WTC11 (cell line): ENCODE results near the gene TSLP. TPM values are rescaled to one million over a fixed set of nuclear protein-coding genes. Genes with fewer than 3 reads are reported as not detected.

Experiments
- ATAC-seq: fragments of 200-7000 bp; cut with Tn5 transposase; 2 replicates; pipeline ENCODE4 v1.10.0; 2021; ENCODE audit warnings: mild to moderate bottlenecking, moderate library complexity
- CTCF ChIA-PET: fragments of 300-600 bp; sonication (Branson Sonifier 250); formaldehyde crosslinking; loops from one replicate; lab custom pipeline; 2021; ENCODE audit warnings: antibody characterized with exemption; lab: Charles Lee
- POLR2A ChIA-PET: fragments of 350-600 bp; sonication (Branson Sonifier 250); formaldehyde crosslinking; loops from one replicate; lab custom pipeline; 2021; ENCODE audit warnings: antibody characterized with exemption; lab: Charles Lee
- DNase-seq: peaks from one replicate; pipeline ENCODE4 v3.0.0; 2021; ENCODE audit warnings: low spot score
- H3K27ac Mint-ChIP-seq: 2 replicates; pipeline ENCODE4 v1.8.0; 2021; ENCODE audit warnings: mixed read lengths
- H3K27me3 Mint-ChIP-seq: 2 replicates; pipeline ENCODE4 v1.8.0; 2021; ENCODE audit warnings: low read depth, mild to moderate bottlenecking, moderate library complexity, mixed read lengths
- H3K36me3 Mint-ChIP-seq: 2 replicates; pipeline ENCODE4 v1.8.0; 2021; ENCODE audit warnings: mixed read lengths
- H3K4me1 Mint-ChIP-seq: 2 replicates; pipeline ENCODE4 v1.8.0; 2022; ENCODE audit warnings: mixed read lengths
- H3K4me3 Mint-ChIP-seq: 2 replicates; pipeline ENCODE4 v1.8.0; 2021; ENCODE audit warnings: mild to moderate bottlenecking, moderate library complexity, mixed read lengths
- H3K9me3 Mint-ChIP-seq: 2 replicates; pipeline ENCODE4 v1.8.0; 2021; ENCODE audit warnings: mixed read lengths
- AFF4 ChIP-seq: sonication (generic); formaldehyde crosslinking; IDR thresholded peaks from 2 replicates; pipeline ENCODE4 v1.8.1; 2023; ENCODE audit warnings: mild to moderate bottlenecking, missing genetic modification reagents, borderline replicate concordance
- ATF2 ChIP-seq: sonication (generic); formaldehyde crosslinking; IDR thresholded peaks from 2 replicates; pipeline ENCODE4 v1.8.1; 2022; ENCODE audit warnings: low read depth, missing genetic modification reagents, borderline replicate concordance
- CBFB ChIP-seq: sonication (generic); formaldehyde crosslinking; IDR thresholded peaks from 2 replicates; pipeline ENCODE4 v1.8.1; 2022; ENCODE audit warnings: mild to moderate bottlenecking, low read depth, missing genetic modification reagents
- CREM ChIP-seq: sonication (generic); formaldehyde crosslinking; IDR thresholded peaks from 2 replicates; pipeline ENCODE4 v1.8.1; 2022; ENCODE audit warnings: mild to moderate bottlenecking, missing genetic modification reagents, moderate library complexity
- E2F5 ChIP-seq: sonication (generic); formaldehyde crosslinking; IDR thresholded peaks from 2 replicates; pipeline ENCODE4 v1.8.1; 2022; ENCODE audit warnings: mild to moderate bottlenecking, moderate library complexity, missing genetic modification reagents
- FOXJ3 ChIP-seq: sonication (generic); formaldehyde crosslinking; IDR thresholded peaks from 2 replicates; pipeline ENCODE4 v1.9.0; 2021; ENCODE audit warnings: missing genetic modification reagents, mild to moderate bottlenecking, borderline replicate concordance
- FOXP4 ChIP-seq: sonication (generic); formaldehyde crosslinking; IDR thresholded peaks from 2 replicates; pipeline ENCODE4 v1.8.0; 2022; ENCODE audit warnings: mild to moderate bottlenecking, missing genetic modification reagents
- GTF2I ChIP-seq: fragments of 250-450 bp; sonication (Bioruptor Pico); conservative IDR thresholded peaks from 2 replicates; pipeline ENCODE4 v1.4.0; 2021; ENCODE audit warnings: mild to moderate bottlenecking
- IRF1 ChIP-seq: sonication (generic); formaldehyde crosslinking; IDR thresholded peaks from 2 replicates; pipeline ENCODE4 v1.8.0; 2023; ENCODE audit warnings: missing genetic modification reagents
- KAT7 ChIP-seq: sonication (generic); formaldehyde crosslinking; IDR thresholded peaks from 2 replicates; pipeline ENCODE4 v1.8.1; 2023; ENCODE audit warnings: missing genetic modification reagents, mild to moderate bottlenecking, borderline replicate concordance
- PRRX2 ChIP-seq: fragments of 250-450 bp; sonication (Bioruptor Pico); IDR thresholded peaks from 2 replicates; pipeline ENCODE4 v1.8.0; 2021; ENCODE audit warnings: mild to moderate bottlenecking
- RELA ChIP-seq: sonication (generic); formaldehyde crosslinking; IDR thresholded peaks from 2 replicates; pipeline ENCODE4 v1.8.1; 2022; ENCODE audit warnings: missing genetic modification reagents, mild to moderate bottlenecking, borderline replicate concordance
- RORB ChIP-seq: fragments of 250-450 bp; sonication (Bioruptor Pico); IDR thresholded peaks from 2 replicates; pipeline ENCODE4 v1.9.0; 2021; ENCODE audit warnings: mild to moderate bottlenecking
- SMAD4 ChIP-seq: sonication (generic); formaldehyde crosslinking; IDR thresholded peaks from 2 replicates; pipeline ENCODE4 v1.8.0; 2022; ENCODE audit warnings: mild to moderate bottlenecking, missing genetic modification reagents
- STAT6 ChIP-seq: sonication (generic); formaldehyde crosslinking; conservative IDR thresholded peaks from 2 replicates; pipeline ENCODE4 v1.8.1; 2023; ENCODE audit warnings: mild to moderate bottlenecking, low read depth, missing genetic modification reagents, moderate library complexity
- TCF7 ChIP-seq: sonication (generic); formaldehyde crosslinking; IDR thresholded peaks from 2 replicates; pipeline ENCODE4 v1.8.0; 2022; ENCODE audit warnings: mild to moderate bottlenecking, low read depth, missing genetic modification reagents, moderate library complexity
- USF1 ChIP-seq: sonication (generic); formaldehyde crosslinking; IDR thresholded peaks from 2 replicates; pipeline ENCODE4 v1.8.0; 2022; ENCODE audit warnings: mild to moderate bottlenecking, missing genetic modification reagents
- USF2 ChIP-seq: sonication (generic); formaldehyde crosslinking; IDR thresholded peaks from 2 replicates; pipeline ENCODE4 v1.8.1; 2023; ENCODE audit warnings: mild to moderate bottlenecking, missing genetic modification reagents, moderate library complexity
- ZNF416 ChIP-seq: fragments of 250-450 bp; sonication (Bioruptor Pico); IDR thresholded peaks from 2 replicates; pipeline ENCODE4 v1.9.0; 2021; ENCODE audit warnings: mild to moderate bottlenecking, inconsistent platforms
- total RNA-seq: library from RNA; stranded (reverse); gene quantifications from 3 replicates; pipeline ENCODE4 v1.2.3, GENCODE V29; 2021

The TSLP gene
- total RNA-seq, 1 experiment from 2014 or later: 0.87 TPM

- no peak for DNase-seq
- no peak for TF ChIP-seq KAT7
- TF ChIP-seq ATF2 (CRISPR knock-in tag): no peak
- no peak for TF ChIP-seq USF2 (CRISPR knock-in tag)
- no peak for TF ChIP-seq CBFB (CRISPR knock-in tag)
- TF ChIP-seq ZNF416 (CRISPR knock-in tag): no peak
- no peak for TF ChIP-seq PRRX2 (CRISPR knock-in tag)
- no peak for TF ChIP-seq CREM (CRISPR knock-in tag)
- TF ChIP-seq TCF7 (CRISPR knock-in tag): no peak
- no peak for TF ChIP-seq FOXJ3 (CRISPR knock-in tag)
- no peak for TF ChIP-seq FOXP4 (CRISPR knock-in tag)
- TF ChIP-seq STAT6 (CRISPR knock-in tag): no peak
- TF ChIP-seq RORB: no peak
- no peak for TF ChIP-seq USF1 (CRISPR knock-in tag)
- TF ChIP-seq RELA (CRISPR knock-in tag): no peak
- no peak for TF ChIP-seq SMAD4 (CRISPR knock-in tag)
- no peak for TF ChIP-seq GTF2I (CRISPR knock-in tag)
- TF ChIP-seq E2F5 (CRISPR knock-in tag): no peak
- no peak for TF ChIP-seq AFF4 (CRISPR knock-in tag)
- TF ChIP-seq IRF1 (CRISPR knock-in tag): no peak
- no peaks in the 10 kb centered on the region for H3K36me3 Mint-ChIP-seq
- peaks cover 4% of the 10 kb centered on the region for H3K27me3 Mint-ChIP-seq
- no peak overlapping the region for H3K4me3 Mint-ChIP-seq
- no peaks in the 10 kb centered on the region for H3K9me3 Mint-ChIP-seq
- ChIA-PET CTCF (no interaction called here), POLR2A (no interaction called here)
- no peak overlapping the region for H3K27ac Mint-ChIP-seq
- no peaks in the 10 kb centered on the region for H3K4me1 Mint-ChIP-seq
- no peak for ATAC-seq
Observed at GRCh38 chr5:111058064-111058463, 13.4 kb upstream of the TSLP start.
